NCI-H2171 (cell line): Measurements from ENCODE around the gene MYADML2.
A peak's percentile ranks its signal among the peaks of the same experiment; 100 is the strongest.
"Not testable (repeated sequence)": the region's sequence is repeated elsewhere in the genome, so short reads cannot be mapped to it uniquely, and the experiment has no call there.

Source experiments
- DNase-seq: peaks from one replicate; lab custom pipeline; 2025; lab: John Stamatoyannopoulos, UW

Gene MYADML2

DNA sequence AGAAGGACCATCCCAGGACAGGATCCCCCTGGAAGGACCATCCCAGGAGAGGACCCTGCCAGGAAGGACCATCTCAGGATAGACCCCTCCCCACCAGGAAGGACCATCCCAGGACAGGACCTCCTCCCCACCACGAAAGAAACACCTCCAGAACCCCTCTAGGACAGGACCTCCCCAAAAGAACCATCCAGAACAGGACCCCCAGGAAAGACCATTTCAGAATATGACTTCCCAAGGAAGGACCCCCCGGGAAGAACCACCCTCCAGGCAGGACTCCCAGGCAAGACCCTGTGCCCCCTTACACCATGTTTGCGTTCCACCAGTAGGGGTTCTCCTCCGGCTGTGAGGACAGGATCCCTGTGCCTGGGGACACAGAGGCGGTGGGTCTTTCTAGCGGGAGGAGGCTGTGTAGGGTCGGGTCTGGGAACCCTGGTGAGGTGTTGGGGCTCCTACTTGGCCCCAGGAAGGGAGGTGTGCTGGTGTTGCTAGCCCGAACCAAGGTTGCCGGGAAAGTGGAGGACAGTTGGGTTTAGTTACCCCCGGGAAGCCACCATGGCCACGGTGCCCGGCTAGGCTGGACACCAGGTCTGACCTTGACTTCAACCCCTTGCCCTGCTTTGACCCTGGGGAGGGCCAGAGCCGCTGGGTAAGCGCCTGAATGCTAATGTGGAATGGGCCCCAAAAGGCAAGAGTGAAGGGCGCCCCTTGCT lies 11.8 kb upstream of the MYADML2 start:
- no peak for DNase-seq

DNA sequence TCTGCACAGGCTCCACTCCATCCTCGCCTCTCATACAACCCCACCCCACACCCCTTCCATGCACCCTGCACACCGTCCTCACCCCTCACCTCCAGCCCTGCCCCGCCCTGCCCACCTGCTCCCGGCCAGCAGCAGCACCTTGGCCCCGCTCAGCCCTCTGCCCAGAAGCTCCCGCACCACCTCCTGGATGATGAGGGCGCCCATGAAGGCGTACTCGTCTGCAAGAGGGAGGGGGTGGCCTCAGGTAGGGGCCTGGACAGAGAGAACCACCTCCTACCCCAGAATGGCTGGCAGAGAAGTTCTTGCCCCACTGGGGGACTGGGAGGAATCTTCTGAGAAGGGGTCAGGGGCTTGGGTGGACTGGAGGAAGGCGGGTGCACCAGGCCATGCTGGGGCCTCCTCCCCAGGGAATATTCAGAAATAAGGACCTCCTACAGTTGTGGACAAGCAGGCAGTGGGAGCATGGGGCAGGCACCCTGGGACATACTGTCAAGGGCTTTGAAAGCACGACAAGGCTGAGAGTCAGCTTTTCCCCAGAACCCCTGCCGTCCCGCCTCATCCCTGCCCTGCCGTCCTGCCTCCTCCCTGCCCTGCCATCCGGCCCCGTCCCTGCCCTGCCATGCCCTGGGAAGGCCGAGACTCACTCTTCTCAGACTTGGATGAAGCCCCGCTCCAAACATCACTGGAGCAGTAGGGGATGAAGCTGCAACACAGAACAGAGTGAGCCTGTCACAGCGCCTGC lies 10.8 kb upstream of the MYADML2 start:
- DNase-seq, result no peak

- DNase-seq, result peak; percentile 52
Measured at GRCh38 chr17:81956607-81957589, 9.9 kb upstream of the MYADML2 start.

DNA sequence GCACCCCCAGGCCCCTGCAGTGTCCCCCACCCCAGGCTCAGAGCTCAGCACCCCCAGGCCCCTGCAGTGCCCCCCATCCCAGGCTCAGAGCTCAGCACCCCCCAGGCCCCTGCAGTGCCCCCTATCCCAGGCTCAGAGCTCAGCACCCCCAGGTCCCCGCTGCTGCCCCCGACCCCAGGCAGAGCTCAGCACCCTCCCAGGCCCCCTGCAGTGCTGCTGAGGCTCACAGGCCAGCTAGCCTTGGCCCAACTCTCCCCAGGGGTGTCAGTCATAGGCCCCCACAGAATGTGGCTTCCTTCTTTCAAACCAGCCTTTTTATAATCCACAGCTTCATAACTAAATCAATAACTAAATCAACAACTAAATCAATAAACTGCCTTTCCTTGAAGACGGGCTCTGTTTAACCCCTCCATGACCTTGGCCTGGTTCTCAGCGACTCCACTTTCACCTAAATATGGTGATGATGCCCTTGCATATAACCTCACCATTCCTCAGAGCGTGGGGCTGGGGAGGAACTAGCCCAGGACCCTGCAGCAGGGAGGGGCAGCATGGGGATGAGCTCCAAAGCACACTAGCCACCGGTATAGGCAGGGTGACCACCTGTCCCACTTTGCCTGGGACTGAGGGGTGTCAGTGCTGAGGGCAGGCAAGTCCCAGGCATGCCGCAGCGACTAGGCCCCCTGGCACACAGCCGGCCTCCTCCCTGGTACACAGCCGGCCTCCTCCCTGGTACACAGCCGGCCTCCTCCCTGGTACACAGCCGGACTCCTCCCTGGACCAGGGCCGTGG lies 8.9 kb upstream of the MYADML2 start:
- no peak for DNase-seq

DNA sequence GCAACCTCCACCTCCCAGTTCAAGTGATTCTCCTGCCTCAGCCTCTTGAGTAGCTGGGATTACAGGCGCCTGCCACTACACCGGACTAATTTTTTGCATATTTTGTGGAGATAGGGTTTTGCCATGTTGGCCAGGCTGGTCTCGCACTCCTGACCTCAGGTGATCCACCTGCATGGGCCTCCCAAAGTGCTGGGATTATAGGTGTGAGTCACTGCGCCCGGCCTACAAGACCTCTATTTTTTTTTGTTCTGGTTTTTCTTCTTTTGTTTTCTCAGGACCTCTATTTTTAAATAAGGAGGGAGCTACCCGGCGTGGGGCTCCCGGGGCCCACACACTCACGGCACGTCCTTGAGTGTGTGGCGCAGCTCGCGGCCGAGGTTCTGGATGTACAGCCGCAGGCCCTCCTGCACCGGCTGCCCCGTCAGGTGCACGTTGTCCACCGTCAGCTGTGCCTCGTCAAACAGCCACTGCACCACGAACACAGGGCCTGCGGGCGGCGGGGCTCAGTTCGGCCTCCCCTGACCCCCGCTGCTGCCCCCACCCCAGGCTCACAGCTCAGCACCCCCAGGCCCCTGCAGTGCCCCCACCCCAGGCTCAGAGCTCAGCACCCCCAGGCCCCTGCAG lies 8.1 kb upstream of the MYADML2 start:
- no peak for DNase-seq

GRCh38 chr17:81954131-81955057 lies 7.4 kb upstream of the MYADML2 start:
- DNase-seq, result no peak

- not testable (repeated sequence) for DNase-seq
Measured at GRCh38 chr17:81953443-81953842, 6.4 kb upstream of the MYADML2 start.

DNA sequence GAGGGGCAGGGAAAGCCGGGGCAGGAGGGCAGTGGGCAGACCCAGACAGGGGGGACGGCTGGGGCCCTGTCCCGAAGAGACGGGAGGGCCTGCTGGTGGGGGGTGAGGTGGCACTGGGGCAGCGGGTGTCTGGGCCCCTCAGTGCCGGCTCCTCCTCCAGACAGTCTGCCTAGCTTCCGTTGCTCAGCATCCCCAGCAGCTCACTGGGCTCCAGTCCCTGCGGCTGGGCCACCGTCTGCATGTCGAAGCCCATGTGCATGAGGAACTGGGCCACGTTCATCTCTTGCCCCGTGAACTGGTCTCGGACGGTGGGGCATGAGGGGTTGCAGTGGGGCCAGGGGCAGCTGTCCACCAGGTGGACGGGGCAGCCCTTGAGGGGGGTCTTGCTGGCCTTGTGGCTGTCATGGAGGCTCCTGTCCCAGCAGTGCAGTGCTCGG lies 5.8 kb upstream of the MYADML2 start:
- no peak for DNase-seq

DNA sequence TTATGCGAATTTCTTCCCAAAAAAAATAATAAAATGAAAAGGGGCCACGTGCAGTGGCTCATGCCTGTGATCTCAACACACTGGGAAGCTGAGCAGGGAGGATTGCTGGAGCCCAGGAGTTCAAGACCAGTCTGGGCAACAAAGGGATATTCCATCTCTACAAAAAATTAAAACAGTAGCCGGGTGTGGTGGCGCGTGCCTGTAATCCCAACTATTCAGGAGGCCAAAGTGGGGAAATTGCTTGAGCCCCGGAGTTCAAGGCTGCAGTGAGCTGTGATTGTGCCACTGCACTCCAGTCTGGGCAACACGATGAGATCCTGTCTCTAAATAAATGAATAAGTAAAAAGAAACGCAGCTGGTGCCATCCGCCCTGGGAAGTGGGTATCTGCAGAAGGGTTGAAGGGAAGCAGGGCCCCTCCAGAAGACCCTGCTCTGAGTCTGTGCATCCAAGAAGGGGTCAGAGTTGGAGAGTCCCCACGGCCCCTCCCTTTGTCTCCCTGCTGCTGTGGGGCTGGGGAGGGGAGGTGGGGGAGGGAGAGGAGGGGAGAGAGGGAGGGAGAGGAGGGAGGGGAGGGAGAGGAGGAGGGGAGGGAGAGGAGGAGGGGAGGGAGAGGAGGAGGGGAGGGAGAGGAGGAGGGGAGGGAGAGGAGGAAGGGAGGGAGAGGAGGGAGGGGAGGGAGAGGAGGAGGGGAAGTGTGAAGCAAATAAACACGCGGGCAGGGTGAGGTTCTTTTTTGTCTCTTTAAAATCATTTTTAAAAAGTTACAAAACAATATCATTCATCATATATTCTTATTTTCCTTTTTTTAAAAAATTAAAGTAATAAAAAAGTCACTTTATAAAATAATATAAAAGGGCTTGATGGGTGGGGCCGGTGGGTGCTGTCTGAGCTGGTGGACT lies 5.0 kb upstream of the MYADML2 start:
- no peak for DNase-seq

DNA sequence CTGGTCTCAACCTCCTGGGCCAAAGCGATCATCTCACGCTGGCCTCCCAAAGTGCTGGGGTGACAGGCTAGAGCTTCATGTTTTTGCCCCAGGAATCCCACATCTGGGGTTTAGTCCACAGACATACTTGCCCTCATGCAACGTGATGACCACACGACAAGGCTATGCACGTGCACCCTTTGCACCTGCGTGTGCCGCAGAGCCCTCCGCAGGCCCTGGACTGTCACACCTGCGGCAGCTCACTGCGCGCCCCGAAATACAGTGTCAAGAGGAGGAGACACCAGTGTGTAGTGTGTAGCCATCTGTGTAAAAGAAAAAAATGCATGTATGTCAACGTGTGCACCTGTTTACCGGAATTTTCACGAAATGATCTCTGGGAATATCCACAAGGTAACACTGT lies 3.5 kb upstream of the MYADML2 start:
- DNase-seq, result no peak

DNA sequence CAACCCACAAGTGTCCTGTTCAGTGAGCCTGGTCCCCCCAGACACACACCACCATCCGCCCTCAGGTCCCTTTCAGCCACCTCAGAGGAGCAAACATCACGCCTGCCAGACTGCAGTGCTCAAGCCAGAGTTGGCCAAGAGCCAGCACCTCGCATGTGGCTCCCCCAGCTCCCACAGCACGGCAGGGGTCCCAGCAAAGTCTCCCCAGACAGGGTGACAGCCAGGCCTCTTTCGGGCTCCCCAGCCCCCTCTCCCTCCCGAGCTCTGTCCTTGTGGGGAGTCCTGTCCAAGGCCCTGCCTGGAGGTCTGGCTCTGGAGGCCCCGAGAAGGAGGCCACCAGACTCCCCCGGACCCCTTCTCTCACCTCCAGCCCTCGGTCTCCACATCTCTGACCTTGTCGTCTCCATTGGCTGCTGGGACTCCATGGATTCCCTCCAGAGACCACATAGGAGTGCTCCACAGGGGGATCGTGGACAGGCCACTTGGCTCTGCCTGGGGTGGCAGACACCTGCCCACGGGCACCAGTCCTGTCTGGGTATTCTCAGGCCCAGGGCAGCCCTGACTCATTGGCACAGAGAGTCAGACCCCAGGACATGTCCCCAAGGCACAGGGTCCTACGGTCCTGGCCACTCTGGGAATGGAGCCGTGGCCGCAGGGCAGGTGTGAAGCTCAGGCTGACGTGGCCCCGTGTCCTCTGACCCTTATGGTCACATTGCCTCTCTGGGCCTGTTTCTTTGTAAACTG lies 1.8 kb upstream of the MYADML2 start:
- DNase-seq, result no peak

- DNase-seq, result no peak
Measured at GRCh38 chr17:81944858-81945257, 2.2 kb downstream of the MYADML2 start.

DNA sequence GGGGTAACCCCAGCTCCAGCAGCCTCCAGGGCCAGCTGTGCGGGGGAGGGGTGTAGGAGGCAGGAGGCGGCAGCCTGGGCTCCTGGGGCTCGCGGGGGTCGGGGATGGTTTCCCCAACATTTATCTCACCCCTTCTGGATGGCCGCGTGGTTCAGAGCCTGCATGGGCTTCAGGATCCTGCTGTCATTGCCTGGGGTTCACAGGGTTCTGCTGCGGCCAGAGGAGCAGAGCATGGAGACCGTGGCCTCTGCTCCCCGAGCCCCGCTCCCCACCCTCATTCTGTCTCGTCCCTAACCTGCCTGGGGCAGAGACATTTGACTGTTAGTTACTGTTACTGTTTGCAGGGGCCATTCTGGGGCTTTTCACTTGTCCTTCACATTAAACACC lies 4.9 kb downstream of the MYADML2 start:
- no peak for DNase-seq

GRCh38 chr17:81941484-81942166 lies 5.4 kb downstream of the MYADML2 start:
- DNase-seq, result peak; percentile 67

GRCh38 chr17:81940538-81941483 lies 6.2 kb downstream of the MYADML2 start:
- DNase-seq, result no peak

GRCh38 chr17:81939881-81940385 lies 7.1 kb downstream of the MYADML2 start:
- DNase-seq, result no peak
